ENCODE data around the gene GALK2. TPM values are rescaled to one million over a fixed set of nuclear protein-coding genes. Genes with fewer than 3 reads are reported as not detected.
"Not testable (repeated sequence)": the region's sequence is repeated elsewhere in the genome, so short reads cannot be mapped to it uniquely, and the experiment has no call there.

The GALK2 gene
- total RNA-seq, 2 donors from 2014 or later = 28.5 to 52.3 TPM

DNA sequence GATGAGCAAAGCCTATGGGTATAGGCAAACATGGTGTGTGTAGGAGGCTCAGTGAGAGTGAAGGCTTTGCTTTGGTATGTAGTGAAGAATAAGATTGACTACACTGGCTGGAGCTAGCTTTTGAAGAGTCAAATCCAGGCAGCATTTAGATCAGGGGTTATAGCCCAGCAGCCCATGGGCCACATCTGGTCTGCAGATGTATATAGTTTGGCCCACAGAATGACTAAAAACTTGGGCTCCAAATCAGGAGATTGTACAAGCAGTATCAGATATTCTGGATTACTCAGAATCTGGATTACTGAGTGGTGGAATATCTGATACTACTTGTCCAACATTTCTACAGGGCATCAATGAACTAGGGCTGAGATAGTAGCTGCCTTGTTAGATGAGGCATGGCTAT is 160.1 kb downstream of the GALK2 start:
- H3K27ac ChIP-seq = no peak overlapping the region
- no peak overlapping the region for H3K4me3 ChIP-seq
- no peaks in the 10 kb centered on the region for H3K4me1 ChIP-seq (replicated peaks)
- no peak for TF ChIP-seq POLR2A (IDR thresholded peaks at IDR 0.05)
- TF ChIP-seq, protein P1, sequence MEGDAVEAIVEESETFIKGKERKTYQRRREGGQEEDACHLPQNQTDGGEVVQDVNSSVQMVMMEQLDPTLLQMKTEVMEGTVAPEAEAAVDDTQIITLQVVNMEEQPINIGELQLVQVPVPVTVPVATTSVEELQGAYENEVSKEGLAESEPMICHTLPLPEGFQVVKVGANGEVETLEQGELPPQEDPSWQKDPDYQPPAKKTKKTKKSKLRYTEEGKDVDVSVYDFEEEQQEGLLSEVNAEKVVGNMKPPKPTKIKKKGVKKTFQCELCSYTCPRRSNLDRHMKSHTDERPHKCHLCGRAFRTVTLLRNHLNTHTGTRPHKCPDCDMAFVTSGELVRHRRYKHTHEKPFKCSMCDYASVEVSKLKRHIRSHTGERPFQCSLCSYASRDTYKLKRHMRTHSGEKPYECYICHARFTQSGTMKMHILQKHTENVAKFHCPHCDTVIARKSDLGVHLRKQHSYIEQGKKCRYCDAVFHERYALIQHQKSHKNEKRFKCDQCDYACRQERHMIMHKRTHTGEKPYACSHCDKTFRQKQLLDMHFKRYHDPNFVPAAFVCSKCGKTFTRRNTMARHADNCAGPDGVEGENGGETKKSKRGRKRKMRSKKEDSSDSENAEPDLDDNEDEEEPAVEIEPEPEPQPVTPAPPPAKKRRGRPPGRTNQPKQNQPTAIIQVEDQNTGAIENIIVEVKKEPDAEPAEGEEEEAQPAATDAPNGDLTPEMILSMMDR (IDR thresholded peaks at IDR 0.05) = no peak
- no peak for DNase-seq (ENCODE audit: low spot score)
- H3K9me3 ChIP-seq = no peaks in the 10 kb centered on the region
- no peaks in the 10 kb centered on the region for H3K36me3 ChIP-seq
- H3K27me3 ChIP-seq (replicated peaks; ENCODE audit: insufficient read depth) = no peaks in the 10 kb centered on the region
- intact Hi-C loops (cut with DNase I) = no loop called here

DNA sequence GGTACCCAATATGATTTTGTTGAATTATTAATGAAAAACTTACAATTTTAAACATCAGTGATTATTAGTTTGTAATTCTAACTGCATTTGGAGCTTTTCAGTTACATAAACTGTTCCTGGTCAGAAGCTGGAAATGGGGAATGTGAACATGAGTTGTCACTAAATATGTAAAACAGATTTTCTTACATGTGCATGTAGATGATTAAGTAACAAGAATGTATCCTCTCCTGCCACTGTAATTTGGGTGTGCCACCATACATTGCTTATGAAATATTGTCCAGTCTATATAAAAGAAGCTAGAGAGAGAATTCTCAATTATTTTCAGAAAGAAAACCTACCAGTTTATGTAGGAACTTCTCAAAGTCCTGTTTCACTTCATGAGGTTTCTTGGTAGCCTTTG is 161.4 kb downstream of the GALK2 start:
- H3K9me3 ChIP-seq = no peaks in the 10 kb centered on the region
- H3K4me3 ChIP-seq = no peak overlapping the region
- H3K36me3 ChIP-seq = no peaks in the 10 kb centered on the region
- no peak overlapping the region for H3K27ac ChIP-seq
- no peaks in the 10 kb centered on the region for H3K27me3 ChIP-seq (replicated peaks; ENCODE audit: insufficient read depth)
- TF ChIP-seq POLR2A (IDR thresholded peaks at IDR 0.05) (no peak), POLR2AphosphoS5 (IDR thresholded peaks at IDR 0.05) (no peak)
- TF ChIP-seq, protein P1 (IDR thresholded peaks at IDR 0.05) = no peak
- DNase-seq (ENCODE audit: low spot score) = no peak
- intact Hi-C loops (cut with DNase I) = no loop called here
- H3K4me1 ChIP-seq (replicated peaks) = no peaks in the 10 kb centered on the region

DNA sequence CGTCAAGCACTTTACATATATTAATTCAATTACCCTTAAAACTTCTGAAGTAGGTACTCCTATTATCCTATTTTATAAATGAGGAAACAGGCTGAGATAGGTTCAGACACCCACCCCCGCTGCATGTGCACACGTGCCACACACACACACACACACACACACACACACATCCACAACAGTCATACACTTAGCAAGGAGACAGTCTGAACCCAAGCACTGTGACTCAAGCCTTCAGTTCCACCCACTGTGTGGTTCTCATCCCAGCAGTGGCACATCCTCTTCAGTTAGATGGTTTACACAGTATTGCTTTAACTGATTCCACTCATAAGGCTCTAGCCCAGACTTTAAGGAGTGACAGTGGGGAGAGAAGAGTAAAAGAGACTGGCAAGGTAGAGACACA is 161.9 kb downstream of the GALK2 start:
- Histone ChIP-seq H3K4me1 (replicated peaks) (no peaks in the 10 kb centered on the region), H3K36me3 (no peaks in the 10 kb centered on the region), H3K4me3 (no peak overlapping the region), H3K27ac (no peak overlapping the region), H3K9me3 (no peaks in the 10 kb centered on the region), H3K27me3 (replicated peaks; ENCODE audit: insufficient read depth) (no peaks in the 10 kb centered on the region)
- 99% methylated on average over 3 of the region's 3 CpGs for WGBS
- DNase-seq (ENCODE audit: low spot score) = no peak
- intact Hi-C loops (cut with DNase I) = no loop called here
- TF ChIP-seq POLR2A (IDR thresholded peaks at IDR 0.05) (no peak), POLR2AphosphoS5 (IDR thresholded peaks at IDR 0.05) (no peak)
- TF ChIP-seq, protein P1 (IDR thresholded peaks at IDR 0.05) = no peak

DNA sequence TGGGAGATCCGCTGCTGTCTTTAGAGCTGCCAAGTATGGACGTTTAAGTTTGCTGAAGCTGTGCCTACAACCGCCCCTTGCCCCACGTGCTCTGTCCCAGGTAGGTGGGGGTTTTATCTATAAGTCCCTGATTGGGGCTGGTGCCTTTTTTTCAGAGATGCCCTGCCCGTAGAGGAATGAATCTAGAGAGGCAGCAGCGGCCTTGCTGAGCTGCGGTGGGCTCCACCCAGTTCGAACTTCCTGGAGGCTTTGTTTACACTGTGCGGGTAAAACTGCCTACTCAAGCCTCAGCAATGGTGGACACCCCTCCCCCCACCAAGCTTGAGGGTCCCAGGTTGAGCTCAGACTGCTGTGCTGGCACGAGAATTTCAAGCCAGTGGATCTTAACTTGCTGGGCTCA is 169.6 kb downstream of the GALK2 start:
- no peak for TF ChIP-seq POLR2A (IDR thresholded peaks at IDR 0.05)
- TF ChIP-seq, protein P1 (IDR thresholded peaks at IDR 0.05) = no peak
- intact Hi-C loops (cut with DNase I) = no loop called here
- no peaks in the 10 kb centered on the region for H3K9me3 ChIP-seq
- H3K4me1 ChIP-seq (replicated peaks) = no peaks in the 10 kb centered on the region
- no peak overlapping the region for H3K4me3 ChIP-seq
- WGBS = 62% methylated on average over 10 of the region's 10 CpGs
- no peak overlapping the region for H3K27ac ChIP-seq
- no peaks in the 10 kb centered on the region for H3K36me3 ChIP-seq
- no peak for DNase-seq (ENCODE audit: low spot score)
- no peaks in the 10 kb centered on the region for H3K27me3 ChIP-seq (replicated peaks; ENCODE audit: insufficient read depth)

DNA sequence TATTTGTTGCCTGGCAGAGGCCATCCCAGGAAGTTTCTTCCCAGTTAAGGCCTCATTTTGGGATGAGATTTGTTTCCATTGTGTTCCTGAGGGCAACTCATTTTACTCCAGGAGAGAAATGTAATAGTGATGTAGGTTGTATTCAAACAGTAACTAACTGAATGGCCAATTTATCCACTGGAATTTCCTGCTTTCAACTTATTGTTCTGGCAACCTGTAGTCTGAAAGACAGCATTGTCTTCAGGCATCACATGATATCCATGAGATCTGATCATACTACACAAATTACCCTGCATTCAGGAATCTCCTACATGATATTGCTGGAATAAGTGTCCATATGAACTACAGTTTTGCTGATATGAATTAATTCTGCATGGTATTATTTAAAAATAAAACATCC is 173.5 kb downstream of the GALK2 start:
- intact Hi-C loops (cut with DNase I) = no loop called here

DNA sequence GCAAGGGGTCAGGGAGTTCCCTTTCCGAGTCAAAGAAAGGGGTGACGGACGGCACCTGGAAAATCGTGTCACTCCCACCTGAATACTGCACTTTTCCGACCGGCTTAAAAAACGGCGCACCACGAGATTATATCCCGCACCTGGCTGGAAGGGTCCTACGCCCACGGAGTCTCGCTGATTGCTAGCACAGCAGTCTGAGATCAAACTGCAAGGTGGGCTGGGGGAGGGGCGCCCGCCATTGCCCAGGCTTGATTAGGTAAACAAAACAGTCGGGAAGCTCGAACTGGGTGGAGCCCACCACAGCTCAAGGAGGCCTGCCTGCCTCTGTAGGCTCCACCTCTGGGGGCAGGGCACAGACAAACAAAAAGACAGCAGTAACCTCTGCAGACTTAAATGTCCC is 184.4 kb downstream of the GALK2 start:
- intact Hi-C loops (cut with DNase I); DNase-seq (ENCODE audit: low spot score); H3K4me1 ChIP-seq (replicated peaks); H3K27me3 ChIP-seq (replicated peaks; ENCODE audit: insufficient read depth); H3K4me3 ChIP-seq; H3K9me3 ChIP-seq; H3K36me3 ChIP-seq; H3K27ac ChIP-seq: not testable (repeated sequence)
- 87% methylated on average over 17 of the region's 17 CpGs for WGBS

More for the DNA sequence above, 173.5 kb downstream of the GALK2 start:
- H3K27ac ChIP-seq = no peak overlapping the region
- H3K4me1 ChIP-seq (replicated peaks) = no peaks in the 10 kb centered on the region
- no peak for DNase-seq (ENCODE audit: low spot score)
- no peak overlapping the region for H3K4me3 ChIP-seq
- H3K36me3 ChIP-seq = no peaks in the 10 kb centered on the region
- TF ChIP-seq POLR2AphosphoS5 (IDR thresholded peaks at IDR 0.05) (no peak), POLR2A (IDR thresholded peaks at IDR 0.05) (no peak)
- TF ChIP-seq, protein P1 (IDR thresholded peaks at IDR 0.05) = no peak
- H3K27me3 ChIP-seq (replicated peaks; ENCODE audit: insufficient read depth) = no peaks in the 10 kb centered on the region
- H3K9me3 ChIP-seq = no peaks in the 10 kb centered on the region
